HG03175 (cell line): Measurements from ENCODE around the gene ZC3H6.
A peak's percentile ranks its signal among the peaks of the same experiment; 100 is the strongest.

Experiments
- ATAC-seq: cut with Tn5 transposase; IDR thresholded peaks from one replicate; pipeline ENCODE4 v1.9.1; 2021; ENCODE audit warnings: mild to moderate bottlenecking, moderate library complexity; ENCODE audit not compliant: unreplicated experiment

ZC3H6 gene

GRCh38 chr2:112275311-112275886 lies at the start of gene ZC3H6:
Gene ZC3H6 (plus strand): TSS chr2:112275597. CDS start chr2:112275995, 398 bp downstream.
- ATAC-seq, result peak; percentile 93

GRCh38 chr2:112229348-112229747 lies 46.0 kb upstream of the ZC3H6 start:
- ATAC-seq, result no peak

- no peak for ATAC-seq
Observed at GRCh38 chr2:112230371-112230770, 45.0 kb upstream of the ZC3H6 start.

- ATAC-seq, result no peak
Observed at GRCh38 chr2:112239862-112240261, 35.5 kb upstream of the ZC3H6 start.

GRCh38 chr2:112242384-112242783 lies 33.0 kb upstream of the ZC3H6 start:
- ATAC-seq, result no peak

GRCh38 chr2:112243233-112243632 lies 32.2 kb upstream of the ZC3H6 start:
- no peak for ATAC-seq

GRCh38 chr2:112244854-112245253 lies 30.5 kb upstream of the ZC3H6 start:
- ATAC-seq, result no peak

- ATAC-seq, result no peak
Observed at GRCh38 chr2:112251271-112251670, 24.1 kb upstream of the ZC3H6 start.

- no peak for ATAC-seq
Observed at GRCh38 chr2:112253261-112253815, 22.1 kb upstream of the ZC3H6 start.

- peak; percentile 95 for ATAC-seq
Observed at GRCh38 chr2:112254466-112255240, 20.7 kb upstream of the ZC3H6 start, which contains the start of gene ZC3H8. Gene ZC3H8 (minus strand): TSS chr2:112255042. CDS start chr2:112254981, 61 bp downstream.

GRCh38 chr2:112255875-112256274 lies 19.5 kb upstream of the ZC3H6 start:
- ATAC-seq, result no peak

GRCh38 chr2:112256654-112257053 lies 18.7 kb upstream of the ZC3H6 start:
- no peak for ATAC-seq

GRCh38 chr2:112257575-112257974 lies 17.8 kb upstream of the ZC3H6 start:
- ATAC-seq, result no peak

- ATAC-seq, result no peak
Observed at GRCh38 chr2:112259509-112260294, 15.7 kb upstream of the ZC3H6 start.

GRCh38 chr2:112260295-112260625 lies 15.1 kb upstream of the ZC3H6 start:
- no peak for ATAC-seq

- ATAC-seq, result no peak
Observed at GRCh38 chr2:112262876-112263275, 12.5 kb upstream of the ZC3H6 start.

- no peak for ATAC-seq
Observed at GRCh38 chr2:112268547-112268946, 6.8 kb upstream of the ZC3H6 start.

- ATAC-seq, result no peak
Observed at GRCh38 chr2:112272669-112273068, 2.7 kb upstream of the ZC3H6 start.

- no peak for ATAC-seq
Observed at GRCh38 chr2:112273349-112273748, 2.0 kb upstream of the ZC3H6 start.

GRCh38 chr2:112275887-112276773 lies 733 bp downstream of the ZC3H6 start:
- peak; percentile 50 for ATAC-seq
